Aorta (tissue), 4 donors: ENCODE measurements around the gene HOMER2. TPM values are rescaled to one million over a fixed set of nuclear protein-coding genes. Genes with fewer than 3 reads are reported as not detected.

Experiments used
- polyA plus RNA-seq, 2 donors: library from polyadenylated mRNA; stranded (reverse); fragments of 200-250 nt; gene quantifications; one replicate each; pipeline ENCODE4 v1.2.3, GENCODE V29; 2013
- total RNA-seq, 2 donors: library from RNA; stranded (reverse); fragmentation: NEBNext Ultra II Directional; extraction: Animal tissue kit (Norgen Biotek cat#: 25700); gene quantifications; one replicate each; pipeline ENCODE4 v1.2.1, GENCODE V29; 2021
- donor health status: healthy with polysubstance abuse.
- donor health status: Bipolar disorder and iron deficiency.
- donor health status: DM: no; HTN: no; CAD: no.
- donor health status: DM: yes; HTN: yes; CAD: no.

The HOMER2 gene
- total and polyA plus RNA-seq, 4 donors: 0.50 to 7.1 (median 2.3) TPM

Other genes with a start within 250 kb of the HOMER2 start
- gene AP3B2, start 242.8 kb downstream of the HOMER2 start, total RNA-seq: under 1 TPM; 0.16 to 0.42 TPM
- 1 to 10 TPM in 1 of 2 donors, not detected in 1; 1.6 TPM for gene AP3B2, start 242.8 kb downstream of the HOMER2 start, polyA plus RNA-seq
- gene FSD2, start 146.7 kb downstream of the HOMER2 start, total RNA-seq: not detected
- under 1 TPM in 1 of 2 donors, not detected in 1; under 0.01 TPM for gene FSD2, start 146.7 kb downstream of the HOMER2 start, polyA plus RNA-seq
- gene WHAMM, start 143.1 kb downstream of the HOMER2 start, total RNA-seq: 10 to 100 TPM; 11.5 to 11.8 TPM
- gene WHAMM, start 143.1 kb downstream of the HOMER2 start, polyA plus RNA-seq: 1 to 10 TPM; 2.0 to 4.2 TPM
- gene RAMAC, start 33.5 kb upstream of the HOMER2 start, total RNA-seq: 10 to 100 TPM; 11.5 to 12.2 TPM
- gene RAMAC, start 33.5 kb upstream of the HOMER2 start, polyA plus RNA-seq: 10 to 100 TPM; 14.8 to 24.3 TPM
- 10 to 100 TPM; 15.0 to 15.3 TPM for gene C15orf40, start 58.9 kb upstream of the HOMER2 start, total RNA-seq
- gene C15orf40, start 58.9 kb upstream of the HOMER2 start, polyA plus RNA-seq: 10 to 100 TPM; 16.5 to 27.9 TPM
- gene BTBD1, start 114.5 kb upstream of the HOMER2 start, total RNA-seq: 10 to 100 TPM; 38.3 to 47.8 TPM
- 10 to 100 TPM; 21.0 to 32.1 TPM for gene BTBD1, start 114.5 kb upstream of the HOMER2 start, polyA plus RNA-seq
- 10 to 100 TPM in 1 of 2 donors, 1 to 10 TPM in 1; 7.9 to 11.3 TPM for gene TM6SF1, start 154.9 kb upstream of the HOMER2 start, total RNA-seq
- gene TM6SF1, start 154.9 kb upstream of the HOMER2 start, polyA plus RNA-seq: 10 to 100 TPM in 1 of 2 donors, 1 to 10 TPM in 1; 2.2 to 13.0 TPM